ENCODE results near the gene PRKCH. TPM values are rescaled to one million over a fixed set of nuclear protein-coding genes. Genes with fewer than 3 reads are reported as not detected.

PRKCH gene
- total RNA-seq, 6 experiments from 2014 or later, result 5.0 to 12.1 (median 8.8) TPM

DNA sequence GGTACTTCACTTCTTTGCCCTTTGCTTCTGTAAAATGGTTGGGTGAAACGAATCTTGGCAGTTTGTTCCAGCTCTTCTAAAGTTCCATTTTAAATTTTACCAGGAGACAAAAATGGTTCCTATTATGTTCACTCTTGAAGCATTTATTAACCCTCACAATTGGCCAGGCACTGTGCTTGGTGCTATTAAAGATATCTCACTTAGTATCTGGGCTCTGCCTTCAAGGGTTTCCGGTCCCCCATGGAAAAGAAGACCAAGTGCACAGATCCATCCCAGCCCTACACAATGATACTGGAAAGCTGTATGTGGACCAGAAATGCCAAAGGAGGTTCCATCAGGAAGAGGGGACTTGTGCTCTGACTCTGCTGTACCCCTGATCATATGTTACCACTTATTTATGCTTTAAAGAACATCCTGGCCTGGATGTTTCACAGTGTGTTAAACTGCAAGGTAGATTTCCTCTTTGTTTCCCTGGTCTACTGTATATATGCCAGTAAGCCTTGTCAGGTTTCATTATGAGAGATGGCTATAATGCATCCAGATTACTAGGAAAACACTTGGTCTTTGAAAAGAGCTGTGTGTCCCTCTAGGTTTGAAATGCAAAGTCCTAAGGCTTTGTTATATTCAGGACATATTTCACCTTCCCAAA, 154.8 kb downstream of the PRKCH start:
- H3K4me1 ChIP-seq, result peaks cover 2 to 32% (median 12%) of the 10 kb centered on the region in 4 donors

DNA sequence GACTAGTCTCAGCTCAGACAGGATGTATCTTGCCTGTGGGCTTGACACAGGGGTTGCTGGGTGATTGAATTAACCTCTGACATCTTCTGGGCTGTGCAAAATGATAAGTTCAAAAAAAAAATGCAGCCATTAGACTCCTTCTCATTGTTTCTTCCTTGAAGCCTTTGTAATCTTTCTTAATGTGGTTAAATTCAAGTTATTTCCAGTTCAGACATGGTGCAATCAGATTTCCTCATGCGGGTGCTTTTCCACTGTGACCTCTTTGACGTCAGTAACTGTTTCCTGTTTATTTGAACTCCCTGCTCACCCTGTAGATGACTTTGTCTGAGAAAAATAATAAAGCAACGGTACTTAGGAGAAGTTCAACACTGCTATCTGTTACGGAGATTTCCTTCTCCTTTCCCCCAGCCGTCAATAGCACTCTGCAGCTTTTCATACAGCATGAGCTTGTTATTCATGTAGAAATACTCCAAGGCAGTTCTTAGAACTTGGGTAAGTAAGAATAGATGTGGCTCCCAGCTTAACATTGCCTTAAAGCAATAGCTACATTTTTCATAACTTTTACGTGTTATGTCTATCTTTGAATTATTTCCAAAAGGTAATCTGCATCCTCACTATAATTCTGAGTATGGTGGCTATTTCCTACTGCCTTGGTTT, 155.5 kb downstream of the PRKCH start:
- no peaks in the 10 kb centered on the region for H3K36me3 ChIP-seq
- H3K4me3 ChIP-seq, result no peak overlapping the region
- H3K9me3 ChIP-seq, result no peaks in the 10 kb centered on the region
- peak; percentile 68 to 82 (median 78) for ATAC-seq
- H3K27me3 ChIP-seq, result no peaks in the 10 kb centered on the region
- peak overlapping the region; percentile 31 to 89 (median 82) for H3K27ac ChIP-seq
- H3K4me1 ChIP-seq, result peaks cover 2 to 32% (median 12%) of the 10 kb centered on the region in 4 donors
- intact Hi-C loops (cut with DNase I), result loop anchor here in 1 of 2 donors (10.0 kb wide), 1 partner anchor 78 kb away; no protein-coding TSS in a partner anchor
- 14% methylated on average over 6 of the region's 6 CpGs for WGBS (ENCODE audit: insufficient coverage, low coverage, low lambda C conversion rate, missing lambda C conversion rate)
- peak in 1 of 3 donors; percentile 68 for DNase-seq
- TF ChIP-seq POLR2A (IDR thresholded peaks at IDR 0.05), result peak; percentile 73
- TF ChIP-seq, protein P1, sequence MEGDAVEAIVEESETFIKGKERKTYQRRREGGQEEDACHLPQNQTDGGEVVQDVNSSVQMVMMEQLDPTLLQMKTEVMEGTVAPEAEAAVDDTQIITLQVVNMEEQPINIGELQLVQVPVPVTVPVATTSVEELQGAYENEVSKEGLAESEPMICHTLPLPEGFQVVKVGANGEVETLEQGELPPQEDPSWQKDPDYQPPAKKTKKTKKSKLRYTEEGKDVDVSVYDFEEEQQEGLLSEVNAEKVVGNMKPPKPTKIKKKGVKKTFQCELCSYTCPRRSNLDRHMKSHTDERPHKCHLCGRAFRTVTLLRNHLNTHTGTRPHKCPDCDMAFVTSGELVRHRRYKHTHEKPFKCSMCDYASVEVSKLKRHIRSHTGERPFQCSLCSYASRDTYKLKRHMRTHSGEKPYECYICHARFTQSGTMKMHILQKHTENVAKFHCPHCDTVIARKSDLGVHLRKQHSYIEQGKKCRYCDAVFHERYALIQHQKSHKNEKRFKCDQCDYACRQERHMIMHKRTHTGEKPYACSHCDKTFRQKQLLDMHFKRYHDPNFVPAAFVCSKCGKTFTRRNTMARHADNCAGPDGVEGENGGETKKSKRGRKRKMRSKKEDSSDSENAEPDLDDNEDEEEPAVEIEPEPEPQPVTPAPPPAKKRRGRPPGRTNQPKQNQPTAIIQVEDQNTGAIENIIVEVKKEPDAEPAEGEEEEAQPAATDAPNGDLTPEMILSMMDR (IDR thresholded peaks at IDR 0.05), result no peak

More for the DNA sequence above, 154.8 kb downstream of the PRKCH start:
- H3K27ac ChIP-seq, result peak overlapping the region; percentile 31 to 89 (median 82)
- no peaks in the 10 kb centered on the region for H3K9me3 ChIP-seq
- H3K36me3 ChIP-seq, result no peaks in the 10 kb centered on the region
- WGBS (ENCODE audit: insufficient coverage, low coverage, low lambda C conversion rate, missing lambda C conversion rate), result 66% methylated on average over 2 of the region's 2 CpGs
- intact Hi-C loops (cut with DNase I), result loop anchor here in 1 of 2 donors (10.0 kb wide), 1 partner anchor 79 kb away; no protein-coding TSS in a partner anchor
- no peaks in the 10 kb centered on the region for H3K27me3 ChIP-seq
- TF ChIP-seq, protein P1 (IDR thresholded peaks at IDR 0.05), result no peak
- no peak for TF ChIP-seq POLR2A (IDR thresholded peaks at IDR 0.05)
- ATAC-seq (no peak), DNase-seq (peak in 1 of 3 donors; percentile 37)
- no peak overlapping the region for H3K4me3 ChIP-seq

DNA sequence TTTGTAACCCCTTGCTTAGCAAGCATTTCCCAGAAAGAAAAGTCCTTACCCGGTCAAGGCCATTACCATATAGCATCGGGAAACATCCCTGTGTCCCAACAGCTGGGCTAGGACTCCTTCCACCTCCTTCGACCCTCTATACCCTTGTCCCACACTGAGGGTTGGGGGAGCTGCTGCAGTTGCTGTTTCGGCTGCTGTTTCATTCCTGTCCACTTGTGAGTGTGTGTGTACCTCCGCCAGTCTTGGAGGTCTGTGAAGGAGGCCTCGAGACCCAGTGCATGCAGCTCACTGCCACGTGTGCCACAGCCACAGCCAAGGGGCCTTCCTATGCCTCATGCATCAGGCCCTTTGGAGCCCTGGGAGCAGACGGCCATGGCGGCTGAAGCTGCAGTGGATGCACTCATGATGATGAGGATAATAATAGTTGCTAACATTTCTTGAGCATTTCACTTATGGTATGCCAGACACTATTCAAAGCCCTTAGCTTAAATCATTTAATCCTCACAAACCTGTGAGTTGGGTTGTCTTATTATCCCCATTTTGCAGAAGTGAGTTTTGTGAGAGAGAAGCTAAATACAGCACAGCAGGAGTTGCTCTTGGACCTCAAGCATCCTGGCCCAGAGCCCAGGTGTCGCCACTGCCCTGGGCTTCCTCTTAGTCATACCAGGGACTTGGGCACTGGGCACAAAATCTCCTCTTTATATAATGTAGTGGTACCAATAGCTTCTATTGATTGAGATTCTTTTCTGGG, 156.5 kb downstream of the PRKCH start:
- peak; percentile 64 to 82 (median 66) for ATAC-seq
- Histone ChIP-seq H3K36me3 (no peaks in the 10 kb centered on the region), H3K4me1 (peaks cover 2 to 26% (median 12%) of the 10 kb centered on the region in 4 donors), H3K27ac (peak overlapping the region; percentile 31 to 89 (median 82)), H3K27me3 (no peaks in the 10 kb centered on the region), H3K4me3 (no peak overlapping the region), H3K9me3 (no peaks in the 10 kb centered on the region)
- intact Hi-C loops (cut with DNase I), result loop anchor here in 1 of 2 donors (10.0 kb wide), 1 partner anchor 77 kb away; no protein-coding TSS in a partner anchor
- no peak for TF ChIP-seq POLR2A (IDR thresholded peaks at IDR 0.05)
- TF ChIP-seq, protein P1 (IDR thresholded peaks at IDR 0.05), result no peak
- 58% methylated on average over 8 of the region's 10 CpGs for WGBS (ENCODE audit: insufficient coverage, low coverage, low lambda C conversion rate, missing lambda C conversion rate)
- DNase-seq, result peak; percentile 88 to 92 (median 91)

DNA sequence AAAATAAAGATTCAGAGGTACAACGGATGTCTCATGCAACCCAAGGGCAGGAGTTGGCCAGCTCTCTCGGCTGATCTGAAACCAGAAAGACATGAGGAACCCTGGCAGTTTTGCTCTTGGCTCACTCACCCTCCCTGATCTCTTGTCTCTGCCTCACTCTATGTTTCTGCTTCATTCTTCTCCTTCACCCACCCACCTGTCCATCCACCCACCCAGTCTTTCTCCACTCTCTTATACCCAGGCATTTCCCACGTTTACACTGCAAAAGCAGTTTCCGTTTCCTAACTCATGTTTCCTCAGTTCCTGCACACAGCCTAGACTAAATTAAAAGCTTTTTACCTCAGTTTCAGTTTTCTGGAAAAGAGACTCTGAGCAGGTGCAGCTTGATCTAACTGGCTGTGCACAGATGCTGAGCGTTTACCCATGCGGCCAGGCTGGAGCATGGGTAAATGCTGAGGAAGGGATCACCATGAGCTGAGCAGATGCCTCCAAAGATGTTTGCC, 157.6 kb downstream of the PRKCH start:
- TF ChIP-seq, protein P1 (IDR thresholded peaks at IDR 0.05), result no peak
- TF ChIP-seq POLR2A (IDR thresholded peaks at IDR 0.05), result no peak
- no peak for DNase-seq
- no peak for ATAC-seq
- intact Hi-C loops (cut with DNase I), result loop anchor here in 1 of 2 donors (10.0 kb wide), 1 partner anchor 76 kb away; no protein-coding TSS in a partner anchor
- H3K4me3 ChIP-seq, result no peak overlapping the region
- H3K27me3 ChIP-seq, result no peaks in the 10 kb centered on the region
- H3K27ac ChIP-seq, result peak overlapping the region in 2 of 3 donors; percentile 82 to 89
- WGBS (ENCODE audit: insufficient coverage, low coverage, low lambda C conversion rate, missing lambda C conversion rate), result 53% methylated on average over 6 of the region's 6 CpGs
- no peaks in the 10 kb centered on the region for H3K9me3 ChIP-seq
- peaks cover 2 to 26% (median 12%) of the 10 kb centered on the region in 4 donors for H3K4me1 ChIP-seq
- no peaks in the 10 kb centered on the region for H3K36me3 ChIP-seq
